Kidney (tissue), 14 donors: ENCODE results near the gene CDK14. TPM values are rescaled to one million over a fixed set of nuclear protein-coding genes. Genes with fewer than 3 reads are reported as not detected.

ENCODE experiments used
- DNase-seq, 5 donors: peaks; one replicate each; pipeline ENCODE4 v3.0.0-alpha.2; 2013 to 2020
- FAIRE-seq: peaks from 2 replicates; lab custom pipeline; 2012; peaks lifted over from hg19 to GRCh38; lab: Jason Lieb, UNC
- H3K27ac ChIP-seq, 2 donors: one replicate each; pipeline ENCODE4 v1.7.0; 2013; ENCODE audit warnings: low read depth in 2 of 2, low read length in 2 of 2, inconsistent platforms in 1 of 2
- H3K27me3 ChIP-seq: one replicate; pipeline ENCODE4 v1.7.1; 2013; ENCODE audit warnings: low read length, inconsistent platforms; ENCODE audit not compliant: control insufficient read depth, insufficient read depth
- H3K36me3 ChIP-seq, 3 donors: one replicate each; pipeline versions ENCODE4 v1.7.0 to v1.7.1; 2013; ENCODE audit warnings: low read length in 3 of 3, control low read depth in 1 of 3, inconsistent platforms in 1 of 3; ENCODE audit not compliant: insufficient read depth in 3 of 3, control insufficient read depth in 2 of 3
- H3K4me1 ChIP-seq, 3 donors: one replicate each; pipeline versions ENCODE4 v1.7.0 to v1.7.1; 2013; ENCODE audit warnings: low read length in 3 of 3, inconsistent platforms in 1 of 3, low read depth in 1 of 3; ENCODE audit not compliant: control insufficient read depth in 2 of 3, insufficient read depth in 2 of 3
- H3K4me3 ChIP-seq, 3 donors: one replicate each; pipeline versions ENCODE4 v1.7.0 to v1.8.1; 2013; ENCODE audit warnings: low read length in 3 of 3, control low read depth in 1 of 3, inconsistent platforms in 1 of 3
- H3K9ac ChIP-seq, 3 donors: one replicate each; pipeline versions ENCODE4 v1.7.0 to v1.7.1; 2013; ENCODE audit warnings: low read length in 3 of 3, control low read depth in 1 of 3, inconsistent platforms in 1 of 3
- H3K9me3 ChIP-seq, 3 donors: one replicate each; pipeline versions ENCODE4 v1.7.0 to v1.7.1; 2013; ENCODE audit warnings: low read length in 3 of 3, control low read depth in 1 of 3, inconsistent platforms in 1 of 3; ENCODE audit not compliant: control insufficient read depth in 2 of 3, insufficient read depth in 1 of 3
- intact Hi-C: fragments of 100-400 bp; cut with DNase I; formaldehyde crosslinking; loops from one replicate; pipeline ENCODE4 v1.11.1; 2022
- polyA plus RNA-seq: library from polyadenylated mRNA; stranded (reverse); fragments of 350-450 nt; fragmentation: Illumina TruSeq; extraction: RNeasy Lipid Tissue Mini Kit (QIAGEN cat#74804); gene quantifications from one replicate; pipeline ENCODE4 v1.2.3, GENCODE V29; 2014; ENCODE audit warnings: low read depth, low replicate concordance; ENCODE audit not compliant: insufficient read depth
- total RNA-seq: library from RNA; stranded (reverse); fragmentation: NEBNext Ultra II Directional; extraction: Animal tissue kit (Norgen Biotek cat#: 25700); gene quantifications from one replicate; pipeline ENCODE4 v1.2.1, GENCODE V29; 2021
- TF ChIP-seq, protein P1 (sequence below): IDR thresholded peaks from 3 replicates; pipeline ENCODE4 v1.5.1; 2012; ENCODE audit warnings: mild to moderate bottlenecking, moderate library complexity, borderline replicate concordance; ENCODE audit not compliant: insufficient read depth; ENCODE audit errors: extremely low read depth
- donor health status: control.
- donor health status: control.
- donor health status: control.
- donor health status: control.
- donor health status: control.
- donor health status: DM: yes; HTN: yes; CAD: no.
- donor health status: Normal renal cell carcinoma (clear cell type).

CDK14 gene
- total and polyA plus RNA-seq, 2 donors from 2014 or later: 11.9 to 33.9 TPM

- intact Hi-C loops: no loop called here
- TF ChIP-seq, protein P1, sequence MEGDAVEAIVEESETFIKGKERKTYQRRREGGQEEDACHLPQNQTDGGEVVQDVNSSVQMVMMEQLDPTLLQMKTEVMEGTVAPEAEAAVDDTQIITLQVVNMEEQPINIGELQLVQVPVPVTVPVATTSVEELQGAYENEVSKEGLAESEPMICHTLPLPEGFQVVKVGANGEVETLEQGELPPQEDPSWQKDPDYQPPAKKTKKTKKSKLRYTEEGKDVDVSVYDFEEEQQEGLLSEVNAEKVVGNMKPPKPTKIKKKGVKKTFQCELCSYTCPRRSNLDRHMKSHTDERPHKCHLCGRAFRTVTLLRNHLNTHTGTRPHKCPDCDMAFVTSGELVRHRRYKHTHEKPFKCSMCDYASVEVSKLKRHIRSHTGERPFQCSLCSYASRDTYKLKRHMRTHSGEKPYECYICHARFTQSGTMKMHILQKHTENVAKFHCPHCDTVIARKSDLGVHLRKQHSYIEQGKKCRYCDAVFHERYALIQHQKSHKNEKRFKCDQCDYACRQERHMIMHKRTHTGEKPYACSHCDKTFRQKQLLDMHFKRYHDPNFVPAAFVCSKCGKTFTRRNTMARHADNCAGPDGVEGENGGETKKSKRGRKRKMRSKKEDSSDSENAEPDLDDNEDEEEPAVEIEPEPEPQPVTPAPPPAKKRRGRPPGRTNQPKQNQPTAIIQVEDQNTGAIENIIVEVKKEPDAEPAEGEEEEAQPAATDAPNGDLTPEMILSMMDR: no peak
- H3K36me3 ChIP-seq: no peaks in the 10 kb centered on the region
- no peak overlapping the region for H3K27ac ChIP-seq
- DNase-seq (no peak), FAIRE-seq (no peak)
- H3K9ac ChIP-seq: no peak overlapping the region
- H3K9me3 ChIP-seq: no peaks in the 10 kb centered on the region
- H3K4me3 ChIP-seq: no peak overlapping the region
- peaks cover 3 to 17% (median 8%) of the 10 kb centered on the region in 3 donors for H3K4me1 ChIP-seq
- no peaks in the 10 kb centered on the region for H3K27me3 ChIP-seq
These were observed 117.5 kb downstream of the CDK14 start for GRCh38 chr7:90713628-90714027.

DNA sequence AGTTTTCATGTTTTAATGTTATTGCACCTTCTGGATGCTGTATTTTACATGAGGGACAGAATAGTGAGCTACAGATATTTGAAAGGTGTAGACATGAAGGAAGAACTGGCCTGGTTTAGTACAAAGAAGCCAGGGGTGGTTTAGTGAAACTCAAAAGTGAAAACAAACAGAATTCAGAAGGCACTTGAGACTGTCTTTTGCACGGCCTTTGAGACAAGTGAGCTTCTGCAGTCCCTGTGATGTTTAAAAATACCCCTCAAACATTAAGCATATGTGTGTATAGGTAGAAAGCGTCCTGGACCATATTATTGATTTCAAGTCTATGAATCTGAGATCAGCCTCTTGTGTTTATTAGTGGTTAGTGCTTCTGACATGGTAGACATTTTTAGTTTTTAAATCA is 118.9 kb downstream of the CDK14 start:
- FAIRE-seq: no peak

DNA sequence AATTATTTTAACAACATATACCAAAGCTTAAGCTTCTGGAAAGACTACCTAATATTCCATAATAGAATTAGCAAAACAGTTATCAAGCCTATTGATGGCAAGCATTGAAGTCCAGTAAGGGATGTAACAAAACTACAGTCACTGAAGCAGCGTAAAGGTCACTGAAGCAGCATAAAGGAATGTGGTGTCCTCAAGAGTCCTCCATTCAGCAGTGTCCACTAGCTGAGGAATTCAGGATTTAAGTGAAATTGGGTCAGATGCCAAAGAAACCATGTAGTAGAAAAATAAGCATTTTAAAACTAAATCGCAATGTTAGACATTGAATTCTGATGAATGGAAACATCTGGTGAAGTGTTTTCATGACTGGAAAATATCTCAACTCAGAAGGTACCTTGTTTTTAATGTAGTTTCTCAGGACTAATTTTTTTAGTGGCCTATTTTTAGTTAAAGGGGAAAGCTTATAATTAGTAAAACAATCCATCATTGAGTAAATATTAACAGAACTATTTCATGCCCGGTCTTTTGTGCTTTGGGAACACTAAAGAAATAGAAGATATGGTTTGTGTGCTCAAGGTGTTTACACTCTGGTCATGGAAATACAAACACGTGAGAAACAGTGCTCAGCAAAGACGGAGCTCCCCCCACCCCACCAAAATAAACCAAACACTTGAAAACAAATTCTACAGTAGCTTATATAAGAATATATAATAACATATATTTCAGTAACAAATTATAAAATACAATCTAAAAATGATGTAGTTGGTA is 121.4 kb downstream of the CDK14 start:
- Histone ChIP-seq H3K4me1 (peaks cover 0 to 37% (median 16%) of the 10 kb centered on the region in 3 donors), H3K4me3 (peak overlapping the region in 1 of 3 donors; percentile 32), H3K36me3 (no peaks in the 10 kb centered on the region), H3K27me3 (no peaks in the 10 kb centered on the region), H3K9ac (no peak overlapping the region), H3K27ac (peak overlapping the region; percentile 64 to 68), H3K9me3 (no peaks in the 10 kb centered on the region)
- TF ChIP-seq, protein P1: no peak
- DNase-seq: peak in 2 of 5 donors; percentile 53 to 60
- intact Hi-C loops: no loop called here
- FAIRE-seq: peak; percentile 21

More for the DNA sequence above, 118.9 kb downstream of the CDK14 start:
- Histone ChIP-seq H3K9me3 (no peaks in the 10 kb centered on the region), H3K27me3 (no peaks in the 10 kb centered on the region), H3K36me3 (no peaks in the 10 kb centered on the region), H3K9ac (no peak overlapping the region), H3K27ac (no peak overlapping the region), H3K4me3 (no peak overlapping the region), H3K4me1 (peaks cover 0 to 28% (median 8%) of the 10 kb centered on the region in 3 donors)
- no peak for DNase-seq
- intact Hi-C loops: no loop called here
- TF ChIP-seq, protein P1: no peak
